GM23248 (cell line): ENCODE results near the gene IL4R.

Experiments
- EZH2 ChIP-seq: fragments of 200-600 bp; sonication (generic); IDR thresholded peaks from 2 replicates; pipeline ENCODE4 v1.6.1; 2018; ENCODE audit warnings: antibody characterized with exemption, mild to moderate bottlenecking; ENCODE audit not compliant: insufficient read depth, poor library complexity, severe bottlenecking
- EZH2phosphoT487 ChIP-seq: fragments of 200-600 bp; sonication (generic); IDR thresholded peaks from 2 replicates; pipeline ENCODE4 v1.6.1; 2018; ENCODE audit warnings: antibody characterized with exemption, moderate library complexity, mild to moderate bottlenecking, low read depth; ENCODE audit not compliant: insufficient read depth

DNA sequence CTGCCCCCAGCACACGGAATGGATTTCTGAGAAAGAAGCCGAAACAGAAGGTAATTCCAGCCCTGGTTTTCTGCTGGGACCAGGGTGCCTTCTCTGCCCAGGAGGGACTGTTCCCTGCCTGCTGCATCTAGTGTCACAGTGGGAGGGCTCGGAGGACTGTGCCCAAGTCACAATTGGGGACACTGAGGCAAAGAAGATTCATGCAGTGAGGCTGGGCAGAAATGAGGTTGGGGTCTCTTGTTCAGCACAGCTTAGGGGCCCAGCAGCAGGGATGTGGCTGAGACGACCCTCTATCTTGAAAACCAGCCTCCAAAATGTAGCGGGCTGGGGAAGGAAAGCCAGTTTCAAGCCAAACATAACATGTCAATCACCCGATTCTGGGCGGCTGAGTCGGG lies 88.8 kb downstream of the IL4R start:
- no peak for TF ChIP-seq EZH2phosphoT487
- no peak for TF ChIP-seq EZH2
